IMR-90 (cell line): Measurements from ENCODE around the gene OPN1LW. TPM values are rescaled to one million over a fixed set of nuclear protein-coding genes. Genes with fewer than 3 reads are reported as not detected.

Experiments used
- ATAC-seq: fragments of 200-7000 bp; cut with Tn5 transposase; 2 replicates; pipeline ENCODE4 v1.9.1; 2020; ENCODE audit warnings: low read depth, mild to moderate bottlenecking, moderate library complexity
- BruUV-seq: library from RNA; stranded (reverse); fragments of 400-500 nt; replicated peaks from 2 replicates; lab custom pipeline; 2021; lab: Mats Ljungman, UMichigan
- CTCF ChIA-PET: fragments of 300-600 bp; formaldehyde crosslinking; extraction: SDS; loops from one replicate; lab custom pipeline; 2021; ENCODE audit warnings: antibody characterized with exemption; lab: Yijun Ruan, JAX
- POLR2A ChIA-PET: fragments of 300-600 bp; sonication (Branson Sonifier 250); formaldehyde crosslinking; loops from one replicate; lab custom pipeline; 2022; ENCODE audit warnings: antibody characterized with exemption; ENCODE audit not compliant: unreplicated experiment; lab: Charles Lee
- DNase-seq: peaks from one replicate; pipeline ENCODE4 v3.0.0; 2013
- H2AFZ ChIP-seq: replicated peaks from 2 replicates; pipeline ENCODE3; 2013; ENCODE audit warnings: low read length, mild to moderate bottlenecking; ENCODE audit not compliant: poor library complexity
- H2AK5ac ChIP-seq: 2 replicates; pipeline ENCODE4 v1.6.1; 2013; ENCODE audit warnings: low read depth, low read length, inconsistent platforms
- H2AK9ac ChIP-seq: replicated peaks from 2 replicates; pipeline ENCODE3; 2013; ENCODE audit warnings: mild to moderate bottlenecking, low read depth, low read length, moderate library complexity; ENCODE audit not compliant: poor library complexity
- H2BK120ac ChIP-seq: 2 replicates; pipeline ENCODE4 v1.6.1; 2013; ENCODE audit warnings: low read depth, low read length, inconsistent platforms
- H2BK15ac ChIP-seq: 3 replicates; pipeline ENCODE4 v1.6.1; 2013; ENCODE audit warnings: low read depth, low read length, inconsistent platforms
- H2BK20ac ChIP-seq: 2 replicates; pipeline ENCODE4 v1.6.1; 2013; ENCODE audit warnings: low read depth, mild to moderate bottlenecking, inconsistent platforms, low read length, moderate library complexity
- H2BK5ac ChIP-seq: 2 replicates; pipeline ENCODE4 v1.6.1; 2013; ENCODE audit warnings: mild to moderate bottlenecking, low read depth, low read length, inconsistent platforms; ENCODE audit not compliant: poor library complexity, severe bottlenecking
- H3K14ac ChIP-seq: replicated peaks from 2 replicates; pipeline ENCODE4 v1.6.1; 2013; ENCODE audit warnings: low read depth, low read length, inconsistent platforms
- H3K18ac ChIP-seq: 2 replicates; pipeline ENCODE4 v1.6.1; 2013; ENCODE audit warnings: low read depth, low read length, control low read depth
- H3K23ac ChIP-seq: 2 replicates; pipeline ENCODE4 v1.6.1; 2013; ENCODE audit warnings: low read depth, low read length, inconsistent platforms
- H3K27ac ChIP-seq: 2 replicates; pipeline ENCODE4 v1.5.1; 2013; ENCODE audit warnings: mild to moderate bottlenecking, control low read depth, low read length; ENCODE audit not compliant: insufficient read depth
- H3K27me3 ChIP-seq: 2 replicates; pipeline ENCODE4 v1.6.1; 2013; ENCODE audit warnings: low read length; ENCODE audit not compliant: control insufficient read depth, insufficient read depth
- H3K36me3 ChIP-seq: 2 replicates; pipeline ENCODE4 v1.6.1; 2013; ENCODE audit warnings: low read length, mixed read lengths; ENCODE audit not compliant: control insufficient read depth, insufficient read depth
- H3K4ac ChIP-seq: 2 replicates; pipeline ENCODE4 v1.6.1; 2013; ENCODE audit warnings: low read depth, low read length, inconsistent platforms
- H3K4me1 ChIP-seq: 2 replicates; pipeline ENCODE4 v1.6.1; 2013; ENCODE audit warnings: low read length, mixed read lengths; ENCODE audit not compliant: control insufficient read depth, insufficient read depth
- H3K4me2 ChIP-seq: 2 replicates; pipeline ENCODE4 v1.6.1; 2013; ENCODE audit warnings: low read depth, mild to moderate bottlenecking, control low read depth, low read length, moderate library complexity
- H3K4me3 ChIP-seq: 2 replicates; pipeline ENCODE4 v1.5.1; 2013; ENCODE audit warnings: low read depth, mild to moderate bottlenecking, control low read depth, low read length, moderate library complexity; ENCODE audit not compliant: insufficient read depth
- H3K56ac ChIP-seq: 2 replicates; pipeline ENCODE4 v1.6.1; 2013; ENCODE audit warnings: low read length, inconsistent platforms; ENCODE audit not compliant: insufficient read depth; ENCODE audit errors: extremely low read depth
- H3K79me1 ChIP-seq, 2 experiments: 2 replicates each; pipeline ENCODE4 v1.6.1; 2013; ENCODE audit warnings: low read length in 2 of 2, inconsistent platforms in 1 of 2, low read depth in 1 of 2
- H3K9ac ChIP-seq: 2 replicates; pipeline ENCODE4 v1.6.1; 2013; ENCODE audit warnings: low read depth, low read length, control low read depth
- H3K9me1 ChIP-seq: 2 replicates; pipeline ENCODE4 v1.6.1; 2013; ENCODE audit warnings: low read length, inconsistent platforms; ENCODE audit not compliant: insufficient read depth
- H3K9me3 ChIP-seq: 2 replicates; pipeline ENCODE4 v1.6.1; 2013; ENCODE audit warnings: low read length; ENCODE audit not compliant: control insufficient read depth, insufficient read depth
- H4K20me1 ChIP-seq: 2 replicates; pipeline ENCODE4 v1.6.1; 2013; ENCODE audit warnings: low read length, inconsistent platforms; ENCODE audit not compliant: insufficient read depth
- H4K5ac ChIP-seq: 2 replicates; pipeline ENCODE4 v1.6.1; 2013; ENCODE audit warnings: mild to moderate bottlenecking, low read depth, low read length, control low read depth
- H4K8ac ChIP-seq, 2 experiments: 2 replicates each; pipeline ENCODE4 v1.6.1; 2013; ENCODE audit warnings: low read depth in 2 of 2, low read length in 2 of 2, control low read depth in 1 of 2, inconsistent platforms in 1 of 2
- H4K91ac ChIP-seq: 2 replicates; pipeline ENCODE4 v1.6.1; 2013; ENCODE audit warnings: low read depth, low read length, inconsistent platforms; ENCODE audit not compliant: insufficient read depth
- BHLHE40 ChIP-seq: fragments of 150-350 bp; IDR thresholded peaks from 2 replicates; pipeline ENCODE4 v1.6.1; 2016; ENCODE audit warnings: mild to moderate bottlenecking, low read depth, low read length
- CEBPB ChIP-seq: IDR thresholded peaks from 2 replicates; pipeline ENCODE4 v1.6.1; 2012; ENCODE audit warnings: low read depth, low read length, improper control_type of control experiment
- FOS ChIP-seq: fragments of 150-350 bp; IDR thresholded peaks from 2 replicates; pipeline ENCODE4 v1.6.1; 2016; ENCODE audit warnings: low read depth, low read length
- MAFK ChIP-seq: IDR thresholded peaks from 2 replicates; pipeline ENCODE4 v1.6.1; 2012; ENCODE audit warnings: low read depth, low read length, improper control_type of control experiment
- MAZ ChIP-seq: IDR thresholded peaks from 2 replicates; pipeline ENCODE4 v1.6.1; 2012; ENCODE audit warnings: low read depth, mild to moderate bottlenecking, low read length, improper control_type of control experiment, moderate library complexity, borderline replicate concordance
- NFE2L2 ChIP-seq: fragments of 150-350 bp; IDR thresholded peaks from 2 replicates; pipeline ENCODE4 v1.6.1; 2016; ENCODE audit warnings: low read depth, mild to moderate bottlenecking, low read length
- POLR2A ChIP-seq: IDR thresholded peaks from 2 replicates; pipeline ENCODE4 v1.6.1; 2012; ENCODE audit warnings: mild to moderate bottlenecking, low read depth, low read length
- RCOR1 ChIP-seq: IDR thresholded peaks from 2 replicates; pipeline ENCODE4 v1.6.1; 2012; ENCODE audit warnings: mild to moderate bottlenecking, low read length, improper control_type of control experiment; ENCODE audit not compliant: insufficient replicate concordance
- RFX5 ChIP-seq: IDR thresholded peaks from 2 replicates; pipeline ENCODE4 v1.8.0; 2012; ENCODE audit warnings: low read depth, mild to moderate bottlenecking, low read length, moderate library complexity
- SMC3 ChIP-seq: fragments of 150-350 bp; IDR thresholded peaks from 2 replicates; pipeline ENCODE4 v1.6.1; 2016; ENCODE audit warnings: low read depth, mild to moderate bottlenecking, antibody characterized with exemption, low read length, moderate library complexity
- WGBS, 2 experiments: methylation state at CpG; one replicate each; pipeline versions ENCODE4 v1.1.5 to v1.1.7; 2013; ENCODE audit warnings: missing lambda C conversion rate in 2 of 2; ENCODE audit not compliant: insufficient read length in 1 of 2; ENCODE audit errors: extremely low coverage in 2 of 2; 5-methylcytosine and 5-hydroxymethylcytosine counted together
- dilution Hi-C: fragments of 300-500 bp; cut with HindIII; formaldehyde crosslinking; loops from one replicate; pipeline ENCODE4 v1.14.3; 2018; ENCODE audit warnings: low sequenced_read_pairs; ENCODE audit not compliant: unreplicated experiment
- in situ Hi-C: fragments of 300-500 bp; cut with MboI; formaldehyde crosslinking; loops from 3 replicates; pipeline ENCODE4 v1.14.3; 2019; ENCODE audit warnings: low sequenced_read_pairs, inconsistent platforms, mixed read lengths
- intact Hi-C: fragments of 100-400 bp; cut with micrococcal nuclease; formaldehyde crosslinking; loops from 2 replicates; pipeline ENCODE4 v1.10.0; 2022
- polyA plus RNA-seq, 3 experiments: library from polyadenylated mRNA; depleted of rRNA; stranded (reverse); fragments of >200 nt; gene quantifications; 2 replicates each; pipeline ENCODE4 v1.2.3, GENCODE V29; 2012; ENCODE audit warnings: low replicate concordance in 1 of 3
- total RNA-seq: library from RNA; depleted of rRNA; stranded (reverse); fragments of >200 nt; gene quantifications from 2 replicates; pipeline ENCODE4 v1.2.3, GENCODE V29; 2012
- TF ChIP-seq, protein P1 (sequence below): fragments of 150-350 bp; IDR thresholded peaks from 2 replicates; pipeline ENCODE4 v1.6.1; 2017; ENCODE audit warnings: mild to moderate bottlenecking, antibody characterized with exemption, low read length, low read depth
- TF ChIP-seq, protein P2 (sequence below): conservative IDR thresholded peaks from 2 replicates; pipeline ENCODE4 v1.5.1; 2012; ENCODE audit warnings: mild to moderate bottlenecking, low read depth, low read length, improper control_type of control experiment

The OPN1LW gene
- total and polyA plus RNA-seq, 2 of the 4 experiments (the other 2 are of a cell fraction): not detected

DNA sequence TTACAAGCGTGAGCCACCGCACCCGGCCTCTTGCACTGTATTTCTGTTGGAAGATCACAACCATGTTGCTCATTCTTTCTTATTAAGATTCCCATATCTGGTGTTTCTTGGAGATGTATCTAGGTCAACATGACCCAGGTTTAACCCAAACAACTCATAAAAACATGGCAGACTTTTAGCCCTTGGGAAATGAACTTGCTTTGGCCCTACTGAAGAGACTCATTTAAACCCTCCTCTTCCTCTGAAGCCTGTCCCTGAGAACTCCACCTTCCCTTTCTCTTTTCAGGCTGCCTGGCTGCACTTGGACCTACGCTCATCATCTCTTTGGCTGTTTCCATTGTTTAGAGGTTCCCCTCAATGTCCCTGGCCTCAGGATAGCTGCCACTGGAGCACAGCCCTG lies 22.8 kb upstream of the OPN1LW start:
- H3K23ac ChIP-seq: no peak overlapping the region
- H3K9me3 ChIP-seq: peaks cover 8% of the 10 kb centered on the region
- H2AK5ac ChIP-seq: no peak overlapping the region
- H3K4me3 ChIP-seq: no peak overlapping the region
- BruUV-seq: no TSS peak
- H3K9ac ChIP-seq: no peak overlapping the region
- peaks cover 16% of the 10 kb centered on the region for H3K27me3 ChIP-seq
- H2BK120ac ChIP-seq: no peak overlapping the region
- no peak overlapping the region for H3K27ac ChIP-seq
- no peaks in the 10 kb centered on the region for H3K36me3 ChIP-seq
- H2BK20ac ChIP-seq: no peak overlapping the region
- no peak overlapping the region for H2BK5ac ChIP-seq
- no peaks in the 10 kb centered on the region for H3K9me1 ChIP-seq
- no peaks in the 10 kb centered on the region for H3K79me1 ChIP-seq
- H2BK15ac ChIP-seq: no peak overlapping the region
- H2AK9ac ChIP-seq: no peak overlapping the region
- in situ Hi-C loops (no loop called here), dilution Hi-C loops (no loop called here), intact Hi-C loops (no loop called here)
- TF ChIP-seq BHLHE40 (no peak), SMC3 (no peak), RCOR1 (no peak), POLR2A (no peak), RFX5 (no peak), NFE2L2 (no peak), CEBPB (no peak), MAFK (no peak), MAZ (no peak), FOS (no peak)
- TF ChIP-seq, protein P1, sequence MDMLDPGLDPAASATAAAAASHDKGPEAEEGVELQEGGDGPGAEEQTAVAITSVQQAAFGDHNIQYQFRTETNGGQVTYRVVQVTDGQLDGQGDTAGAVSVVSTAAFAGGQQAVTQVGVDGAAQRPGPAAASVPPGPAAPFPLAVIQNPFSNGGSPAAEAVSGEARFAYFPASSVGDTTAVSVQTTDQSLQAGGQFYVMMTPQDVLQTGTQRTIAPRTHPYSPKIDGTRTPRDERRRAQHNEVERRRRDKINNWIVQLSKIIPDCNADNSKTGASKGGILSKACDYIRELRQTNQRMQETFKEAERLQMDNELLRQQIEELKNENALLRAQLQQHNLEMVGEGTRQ: no peak
- TF ChIP-seq, protein P2, sequence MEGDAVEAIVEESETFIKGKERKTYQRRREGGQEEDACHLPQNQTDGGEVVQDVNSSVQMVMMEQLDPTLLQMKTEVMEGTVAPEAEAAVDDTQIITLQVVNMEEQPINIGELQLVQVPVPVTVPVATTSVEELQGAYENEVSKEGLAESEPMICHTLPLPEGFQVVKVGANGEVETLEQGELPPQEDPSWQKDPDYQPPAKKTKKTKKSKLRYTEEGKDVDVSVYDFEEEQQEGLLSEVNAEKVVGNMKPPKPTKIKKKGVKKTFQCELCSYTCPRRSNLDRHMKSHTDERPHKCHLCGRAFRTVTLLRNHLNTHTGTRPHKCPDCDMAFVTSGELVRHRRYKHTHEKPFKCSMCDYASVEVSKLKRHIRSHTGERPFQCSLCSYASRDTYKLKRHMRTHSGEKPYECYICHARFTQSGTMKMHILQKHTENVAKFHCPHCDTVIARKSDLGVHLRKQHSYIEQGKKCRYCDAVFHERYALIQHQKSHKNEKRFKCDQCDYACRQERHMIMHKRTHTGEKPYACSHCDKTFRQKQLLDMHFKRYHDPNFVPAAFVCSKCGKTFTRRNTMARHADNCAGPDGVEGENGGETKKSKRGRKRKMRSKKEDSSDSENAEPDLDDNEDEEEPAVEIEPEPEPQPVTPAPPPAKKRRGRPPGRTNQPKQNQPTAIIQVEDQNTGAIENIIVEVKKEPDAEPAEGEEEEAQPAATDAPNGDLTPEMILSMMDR: no peak
- H4K5ac ChIP-seq: no peak overlapping the region
- no peak overlapping the region for H3K14ac ChIP-seq
- H2AFZ ChIP-seq: no peak overlapping the region
- H4K8ac ChIP-seq: no peak overlapping the region
- no peak overlapping the region for H4K91ac ChIP-seq
- POLR2A ChIA-PET: no interaction called here
- no peak overlapping the region for H3K56ac ChIP-seq
- WGBS, 2 experiments: 83% methylated on average over 1 of the region's 4 CpGs; no CpG with 5 or more reads in 1 of the 2 experiments
- no peaks in the 10 kb centered on the region for H3K4me1 ChIP-seq
- ATAC-seq (no peak), DNase-seq (no peak)
- no peaks in the 10 kb centered on the region for H4K20me1 ChIP-seq
- CTCF ChIA-PET: no interaction called here
- no peak overlapping the region for H3K18ac ChIP-seq
- H3K4me2 ChIP-seq: no peak overlapping the region
- H3K4ac ChIP-seq: no peak overlapping the region
